HG02885 (cell line): ENCODE results near the gene MMP27.
A peak's percentile ranks its signal among the peaks of the same experiment; 100 is the strongest.
"Not testable (repeated sequence)": the region's sequence is repeated elsewhere in the genome, so short reads cannot be mapped to it uniquely, and the experiment has no call there.

Experiments used
- ATAC-seq: cut with Tn5 transposase; IDR thresholded peaks from one replicate; pipeline ENCODE4 v1.9.1; 2021; ENCODE audit warnings: mild to moderate bottlenecking; ENCODE audit not compliant: unreplicated experiment, poor library complexity

Gene MMP27, protein sequence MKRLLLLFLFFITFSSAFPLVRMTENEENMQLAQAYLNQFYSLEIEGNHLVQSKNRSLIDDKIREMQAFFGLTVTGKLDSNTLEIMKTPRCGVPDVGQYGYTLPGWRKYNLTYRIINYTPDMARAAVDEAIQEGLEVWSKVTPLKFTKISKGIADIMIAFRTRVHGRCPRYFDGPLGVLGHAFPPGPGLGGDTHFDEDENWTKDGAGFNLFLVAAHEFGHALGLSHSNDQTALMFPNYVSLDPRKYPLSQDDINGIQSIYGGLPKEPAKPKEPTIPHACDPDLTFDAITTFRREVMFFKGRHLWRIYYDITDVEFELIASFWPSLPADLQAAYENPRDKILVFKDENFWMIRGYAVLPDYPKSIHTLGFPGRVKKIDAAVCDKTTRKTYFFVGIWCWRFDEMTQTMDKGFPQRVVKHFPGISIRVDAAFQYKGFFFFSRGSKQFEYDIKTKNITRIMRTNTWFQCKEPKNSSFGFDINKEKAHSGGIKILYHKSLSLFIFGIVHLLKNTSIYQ

DNA sequence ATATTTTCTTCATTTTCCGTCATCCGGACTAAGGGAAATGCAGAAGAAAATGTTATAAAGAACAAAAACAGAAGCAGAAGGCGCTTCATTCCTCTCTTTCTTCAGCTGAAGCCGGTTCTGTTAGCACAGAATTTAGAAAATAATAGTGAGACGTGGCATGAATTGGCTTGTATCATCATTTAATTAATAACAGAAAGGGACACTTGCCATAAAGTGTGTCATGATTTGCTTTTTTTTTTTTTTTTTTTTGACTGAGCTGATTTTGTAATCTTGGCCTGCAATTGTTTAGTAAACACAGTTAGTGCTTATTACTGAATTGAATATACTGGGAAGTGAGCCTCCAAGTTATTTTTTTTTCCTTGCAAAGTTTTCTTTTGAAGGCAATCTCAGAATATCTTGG, at the start of gene MMP27:
Gene MMP27, minus strand, starts transcription at position 144 of the 400 bp plus-strand sequence. Its CDS starts 55 bp downstream, at position 89.
- no peak for ATAC-seq

DNA sequence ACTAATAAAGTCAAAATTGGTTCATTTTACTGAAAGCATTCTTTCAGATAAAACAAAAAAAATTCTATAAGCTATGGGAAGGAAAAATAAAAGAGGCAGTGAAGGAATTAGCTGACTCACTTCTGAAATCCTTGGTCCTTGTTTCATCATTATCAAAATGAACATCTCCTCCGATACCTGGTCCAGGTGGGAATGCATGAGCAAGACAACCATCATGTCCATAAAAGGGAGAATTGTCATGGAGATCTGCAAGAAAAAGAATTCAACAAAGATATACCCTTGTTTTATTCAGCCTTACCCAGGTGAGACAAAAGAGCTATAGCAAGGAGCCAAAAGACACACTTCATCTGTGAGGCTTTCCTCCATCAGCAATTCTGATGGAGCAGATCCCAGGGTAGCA, 47.7 kb upstream of the MMP27 start:
- no peak for ATAC-seq

DNA sequence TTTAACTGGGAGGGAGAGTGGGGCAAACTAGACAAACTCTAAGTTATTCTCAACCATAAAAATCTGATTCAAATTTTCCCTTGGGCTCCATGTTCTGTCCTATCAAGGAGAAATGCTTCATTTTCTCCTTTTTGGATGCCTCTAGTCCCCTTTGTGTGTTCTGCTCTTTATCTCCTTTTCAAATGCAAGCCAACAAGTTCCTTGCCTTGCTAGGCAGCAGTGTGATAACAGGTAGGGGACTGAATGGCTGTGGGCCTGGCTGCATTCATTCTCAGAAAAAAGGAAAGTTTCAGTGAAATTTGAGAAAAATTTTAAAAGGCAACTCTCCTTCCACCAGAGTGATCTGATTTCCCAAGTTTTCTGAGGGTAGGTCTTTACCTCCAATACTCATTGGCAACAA, 46.1 kb upstream of the MMP27 start:
- ATAC-seq = no peak

DNA sequence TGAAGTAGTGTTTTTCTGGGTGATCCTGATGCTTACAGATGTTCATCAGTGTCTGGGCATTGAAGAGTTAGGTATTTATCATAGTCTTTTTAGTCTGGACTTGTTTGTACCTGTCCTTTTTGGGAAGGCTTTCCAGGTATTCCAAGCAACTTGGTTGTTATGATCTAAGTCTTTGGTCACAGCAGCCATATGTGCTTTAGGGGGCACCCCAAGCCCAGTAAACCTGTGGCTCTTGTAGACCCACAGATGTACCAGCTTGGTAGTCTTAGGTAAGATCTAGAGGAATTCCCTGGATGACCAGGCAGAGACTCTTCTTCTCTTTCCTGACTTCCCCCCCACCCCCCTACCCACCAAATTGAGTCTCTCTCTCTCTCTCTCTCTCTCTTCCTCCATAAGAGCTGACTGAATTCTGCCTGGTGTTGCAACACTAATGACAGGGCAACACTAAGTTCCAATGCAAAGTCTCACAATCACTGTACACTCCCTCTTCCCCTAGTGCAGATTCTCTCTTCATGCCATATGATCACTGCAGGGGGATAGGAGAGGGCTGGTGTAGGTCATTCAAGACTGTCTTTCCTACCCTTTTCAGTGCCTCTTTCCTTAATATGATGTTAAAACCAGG, 43.6 kb upstream of the MMP27 start:
- ATAC-seq = no peak

DNA sequence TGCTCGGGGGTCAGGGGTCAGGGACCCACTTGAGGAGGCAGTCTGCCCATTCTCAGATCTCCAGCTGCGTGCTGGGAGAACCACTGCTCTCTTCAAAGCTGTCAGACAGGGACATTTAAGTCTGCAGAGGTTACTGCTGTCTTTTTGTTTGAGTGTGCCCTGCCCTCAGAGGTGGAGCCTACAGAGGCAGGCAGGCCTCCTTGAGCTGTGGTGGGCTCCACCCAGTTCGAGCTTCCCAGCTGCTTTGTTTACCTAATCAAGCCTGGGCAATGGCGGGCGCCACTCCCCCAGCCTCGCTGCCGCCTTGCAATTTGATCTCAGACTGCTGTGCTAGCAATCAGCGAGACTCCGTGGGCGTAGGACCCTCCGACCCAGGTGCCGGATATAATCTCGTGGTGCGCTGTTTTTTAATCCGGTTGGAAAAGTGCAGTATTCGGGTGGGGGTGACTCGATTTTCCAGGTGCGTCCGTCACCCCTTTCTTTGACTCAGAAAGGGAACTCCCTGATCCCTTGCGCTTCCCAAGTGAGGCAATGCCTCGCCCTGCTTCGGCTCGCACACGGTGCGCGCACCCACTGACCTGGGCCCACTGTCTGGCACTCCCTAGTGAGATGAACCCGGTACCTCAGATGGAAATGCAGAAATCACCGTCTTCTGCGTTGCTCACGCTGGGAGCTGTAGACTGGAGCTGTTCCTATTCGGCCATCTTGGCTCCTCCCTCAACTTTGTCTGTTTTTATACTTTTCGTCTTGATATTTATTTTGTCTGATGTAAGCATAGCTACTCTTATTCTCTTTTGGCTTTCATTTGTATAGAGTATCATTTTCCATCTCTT, 41.4 kb upstream of the MMP27 start:
- ATAC-seq = not testable (repeated sequence)

DNA sequence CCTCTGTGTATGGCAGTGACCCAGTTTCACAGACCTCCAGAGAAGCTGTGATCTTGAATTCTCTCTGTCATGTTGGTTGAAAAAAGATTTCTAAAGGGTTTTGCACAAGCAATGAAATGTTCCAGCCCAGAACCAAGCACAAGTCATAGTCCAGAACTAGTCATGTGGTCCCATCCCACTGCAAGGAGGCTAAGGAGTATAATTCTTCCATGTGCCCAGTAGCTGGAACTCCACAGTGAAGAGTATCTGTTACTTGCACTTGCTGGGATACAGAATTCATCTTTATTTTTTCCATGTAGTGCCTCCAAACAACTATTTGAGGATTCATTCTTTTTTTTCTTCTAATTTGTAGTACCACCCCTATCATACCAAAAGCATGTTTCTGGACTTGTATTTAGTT, 29.1 kb upstream of the MMP27 start:
- no peak for ATAC-seq

DNA sequence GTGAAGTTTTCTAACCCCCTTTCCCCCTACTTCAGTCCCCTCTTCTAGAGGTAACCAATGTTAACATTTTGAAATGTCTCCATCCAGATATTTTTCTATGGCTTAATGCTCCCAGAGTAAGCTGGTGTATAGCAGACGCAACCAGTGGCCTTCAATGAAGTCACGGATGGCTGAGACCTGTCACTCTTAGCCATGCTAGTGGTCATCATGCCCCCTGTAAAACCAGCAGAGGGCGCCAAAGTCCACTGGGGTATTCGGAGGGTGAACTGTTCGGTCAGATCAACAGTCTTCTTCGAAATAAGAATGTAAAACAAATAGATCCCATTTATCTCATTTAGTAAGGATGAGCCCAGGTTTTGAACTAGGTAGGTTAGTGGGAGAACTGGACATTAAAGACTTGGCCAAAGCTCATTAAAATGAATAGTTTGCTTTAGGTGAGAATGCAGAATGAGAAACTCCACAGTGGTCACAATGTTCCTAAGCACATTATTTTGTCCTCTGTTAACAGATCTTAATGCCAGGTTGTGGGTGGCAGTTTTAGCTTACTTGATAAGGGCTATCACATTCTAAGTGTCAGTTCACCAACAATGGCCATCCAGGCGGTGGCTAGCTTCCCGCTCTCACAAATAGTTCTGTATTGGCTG, 27.8 kb upstream of the MMP27 start:
- ATAC-seq = peak; percentile 95

DNA sequence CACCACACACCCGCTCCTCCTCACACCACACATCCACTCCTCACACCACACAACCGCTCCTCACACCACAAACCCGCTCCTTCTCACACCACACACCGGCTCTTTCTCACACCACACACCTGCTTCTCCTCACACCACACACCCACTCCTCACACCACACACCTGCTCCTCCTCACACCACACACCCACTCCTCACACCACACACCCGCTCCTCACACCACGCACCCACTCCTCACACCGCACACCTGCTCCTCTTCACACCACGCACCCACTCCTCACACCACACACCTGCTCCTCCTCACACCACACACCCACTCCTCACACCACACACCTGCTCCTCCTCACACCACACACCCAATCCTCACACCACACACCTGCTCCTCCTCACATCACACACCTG, 25.4 kb upstream of the MMP27 start:
- not testable (repeated sequence) for ATAC-seq

DNA sequence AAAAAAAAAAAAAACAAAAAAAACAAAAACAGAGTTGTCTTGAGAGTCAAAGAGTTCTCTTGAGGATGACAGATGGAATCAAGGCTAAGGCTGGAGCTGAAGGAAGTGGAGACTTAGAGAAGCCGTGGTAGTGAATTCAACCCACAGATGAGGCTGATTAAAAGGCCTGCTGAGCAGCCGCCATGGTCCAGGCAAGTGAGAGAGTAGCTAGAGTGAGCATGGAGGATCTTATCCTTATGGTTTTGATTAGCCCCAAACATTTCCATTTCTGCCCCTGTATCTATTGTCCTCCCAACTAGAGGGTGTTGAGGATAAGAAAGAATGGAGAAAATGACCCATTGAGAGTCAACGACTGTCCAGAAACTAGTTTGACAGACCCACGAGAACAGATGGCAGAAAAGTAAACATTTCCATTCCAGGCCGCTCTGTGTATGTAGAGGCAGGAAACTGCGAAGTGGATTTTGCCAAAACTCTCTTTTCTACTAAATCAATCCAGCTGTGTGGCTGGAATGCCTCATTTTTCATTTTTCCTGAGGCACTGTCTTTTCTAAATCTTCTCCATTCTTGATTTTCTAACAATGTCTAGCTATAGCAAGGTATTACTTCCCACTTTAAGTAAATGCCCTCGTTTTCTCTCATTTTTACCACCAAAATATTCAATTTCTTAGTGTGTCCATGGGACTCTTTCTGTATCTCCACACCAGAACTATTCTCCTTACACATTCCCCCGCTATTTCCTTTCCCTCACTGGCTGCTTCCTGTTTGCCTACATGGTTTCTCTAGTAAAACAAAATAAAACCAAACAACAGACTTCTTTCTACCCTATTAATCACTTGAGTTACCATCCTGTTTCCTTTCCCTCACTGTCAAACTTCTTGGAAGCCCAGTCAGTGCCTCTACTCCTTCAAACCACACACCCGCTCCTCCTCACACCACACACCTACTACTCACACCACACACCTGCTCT, 24.6 kb upstream of the MMP27 start:
- ATAC-seq = no peak

DNA sequence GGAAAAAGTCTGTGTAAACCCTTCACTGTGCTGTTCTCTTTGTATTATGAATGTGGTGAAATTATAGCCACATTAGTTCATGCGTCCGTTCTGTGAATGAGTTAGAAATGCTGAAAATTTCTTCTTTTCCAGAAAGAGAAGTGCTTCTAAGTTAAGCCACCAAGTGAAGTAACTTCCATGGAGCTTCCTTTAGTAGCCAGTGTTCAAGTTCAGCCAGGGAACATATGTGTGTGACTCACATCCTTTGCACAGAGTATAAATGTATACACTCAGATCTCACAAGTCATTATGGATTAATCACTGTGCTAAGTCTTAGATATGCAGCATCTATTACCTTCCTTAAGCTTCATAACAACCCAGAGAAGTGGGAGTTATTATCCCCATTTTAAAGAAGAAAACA, 22.3 kb upstream of the MMP27 start:
- no peak for ATAC-seq

DNA sequence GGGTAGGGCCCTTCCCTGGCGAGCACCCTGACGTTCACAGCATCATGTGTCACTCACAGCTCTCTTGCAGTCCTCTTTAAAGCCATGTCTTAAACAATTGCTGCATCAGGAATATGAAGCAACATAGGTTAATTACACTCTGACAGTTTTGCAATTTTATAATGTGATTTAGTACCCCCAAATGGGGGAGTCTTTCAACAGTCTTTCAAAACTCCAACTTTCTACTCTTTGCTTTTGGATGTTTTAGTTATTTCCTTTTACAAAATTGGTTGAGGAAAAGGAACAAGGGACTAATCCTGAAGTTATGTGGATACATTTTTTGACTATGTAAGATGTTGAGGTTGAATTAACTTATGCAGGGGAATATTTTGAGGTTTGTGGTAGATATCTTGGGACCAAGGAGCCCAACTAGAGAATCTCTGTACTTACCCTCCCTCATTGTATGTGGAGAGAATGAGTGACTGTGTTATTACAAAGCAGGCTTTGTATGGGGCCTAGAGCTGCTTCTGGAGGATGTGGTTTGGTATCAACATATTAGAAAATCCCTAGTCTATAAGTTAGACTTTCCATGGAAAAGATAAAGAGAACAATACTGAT, 19.4 kb upstream of the MMP27 start, which contains the start of gene MMP8:
Gene MMP8, minus strand, starts transcription at position 51 of the 597 bp plus-strand sequence. CDS start 99 bp downstream, outside the sequence.
- no peak for ATAC-seq

DNA sequence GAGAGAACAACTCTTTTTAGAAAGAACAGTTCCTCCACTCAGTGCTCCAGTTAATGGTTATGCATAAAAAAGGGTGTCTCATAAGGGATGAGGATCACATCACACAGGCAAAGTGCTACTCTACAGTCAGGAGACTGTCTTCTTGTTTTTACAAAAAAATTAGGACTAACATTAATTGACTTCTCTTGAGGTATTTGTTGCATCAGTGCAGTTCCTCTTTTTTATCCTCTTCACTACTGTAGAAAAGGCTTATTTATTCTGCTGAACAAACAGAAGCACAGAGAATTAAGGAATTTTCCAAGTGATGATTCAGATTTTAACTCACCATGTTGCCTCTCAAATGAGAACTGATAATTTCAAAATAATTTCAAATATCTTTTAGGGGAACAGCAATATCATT, 17.3 kb upstream of the MMP27 start:
- ATAC-seq = no peak

DNA sequence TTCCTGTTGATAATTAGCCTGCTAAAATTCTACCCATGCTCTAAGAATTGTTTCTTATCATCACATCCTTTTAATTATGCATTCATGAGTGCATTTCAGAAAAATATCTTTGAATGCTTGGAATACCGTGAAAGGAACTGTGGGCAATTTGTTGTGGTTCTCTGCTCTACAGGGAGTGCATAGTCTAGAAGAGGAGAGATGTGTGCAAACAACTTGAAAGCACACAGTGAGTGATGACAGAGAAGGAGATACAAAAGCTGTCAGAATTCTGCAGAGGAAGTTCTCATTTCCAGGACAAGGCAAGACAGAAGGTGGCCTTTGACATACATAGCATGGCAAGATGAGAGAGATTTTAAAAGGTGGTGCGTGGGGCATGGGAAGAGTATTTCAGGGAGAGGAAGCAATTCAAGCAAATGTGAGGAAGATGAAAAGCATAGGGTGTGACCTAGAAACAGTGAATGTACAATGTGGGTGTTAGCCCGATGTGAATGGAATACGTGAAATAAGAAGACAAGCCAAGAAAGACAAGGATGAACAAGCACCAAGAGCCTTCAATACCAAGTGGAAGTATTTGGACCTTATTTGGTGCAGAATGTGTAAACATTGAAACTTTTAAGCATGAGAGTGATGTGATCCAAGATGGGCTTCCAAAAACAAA, 14.2 kb upstream of the MMP27 start:
- ATAC-seq = no peak

DNA sequence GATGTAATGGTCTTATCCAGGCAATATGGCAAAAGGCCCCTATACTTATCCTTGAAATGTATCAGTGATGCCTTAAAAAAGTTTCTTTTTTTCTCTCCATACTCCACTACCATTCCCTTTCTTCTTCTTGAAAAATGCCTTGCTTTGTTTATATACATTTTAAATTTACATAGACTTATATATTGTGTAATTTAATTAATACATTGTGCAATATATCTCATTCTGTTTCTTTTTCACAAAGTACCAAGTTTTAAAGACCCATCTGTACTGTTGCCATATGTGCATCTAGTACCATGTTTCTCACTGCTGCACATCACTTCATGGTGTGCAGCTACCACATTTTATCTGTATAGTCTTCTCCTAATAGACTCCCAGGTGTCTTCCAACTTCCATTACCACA, 11.7 kb upstream of the MMP27 start:
- no peak for ATAC-seq

DNA sequence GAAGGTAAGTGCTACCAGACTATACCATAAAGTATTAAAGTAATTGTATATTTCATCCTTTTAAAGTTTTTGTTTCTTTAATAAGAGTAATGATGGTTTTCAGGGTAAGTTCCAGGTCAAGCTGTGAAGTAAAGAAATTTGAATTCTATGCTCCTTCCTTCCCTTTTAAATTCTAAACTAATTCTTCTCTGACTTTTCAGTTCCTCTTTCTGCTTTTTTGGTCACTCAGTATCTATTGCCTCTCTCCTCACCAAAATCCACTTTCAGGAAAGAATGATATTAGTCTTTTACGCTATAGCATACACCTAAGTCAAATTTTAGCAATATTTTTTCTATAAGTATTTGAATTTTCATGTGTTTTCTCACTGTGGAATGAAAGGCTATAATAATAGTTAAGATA, 11.0 kb upstream of the MMP27 start:
- peak; percentile 86 for ATAC-seq

DNA sequence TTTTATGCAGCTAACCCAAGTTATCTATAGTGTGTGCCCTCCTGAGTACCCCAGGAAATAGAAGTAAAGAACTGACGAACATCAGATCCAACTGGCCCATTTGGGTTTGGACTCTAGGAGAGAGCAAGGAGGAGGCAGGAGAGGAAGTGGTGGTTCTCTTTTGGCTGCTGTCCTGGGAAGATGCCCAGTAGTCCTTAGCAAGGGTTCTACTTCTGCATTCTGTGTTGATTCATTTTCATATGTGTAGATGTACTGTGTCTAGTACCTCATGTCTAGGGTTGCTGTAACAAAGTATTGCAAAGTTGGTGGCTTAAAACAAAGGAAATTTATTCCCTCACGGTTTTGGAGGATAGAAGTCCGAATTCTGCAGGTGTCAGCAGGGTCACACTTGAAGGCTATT, 6.6 kb upstream of the MMP27 start:
- no peak for ATAC-seq

DNA sequence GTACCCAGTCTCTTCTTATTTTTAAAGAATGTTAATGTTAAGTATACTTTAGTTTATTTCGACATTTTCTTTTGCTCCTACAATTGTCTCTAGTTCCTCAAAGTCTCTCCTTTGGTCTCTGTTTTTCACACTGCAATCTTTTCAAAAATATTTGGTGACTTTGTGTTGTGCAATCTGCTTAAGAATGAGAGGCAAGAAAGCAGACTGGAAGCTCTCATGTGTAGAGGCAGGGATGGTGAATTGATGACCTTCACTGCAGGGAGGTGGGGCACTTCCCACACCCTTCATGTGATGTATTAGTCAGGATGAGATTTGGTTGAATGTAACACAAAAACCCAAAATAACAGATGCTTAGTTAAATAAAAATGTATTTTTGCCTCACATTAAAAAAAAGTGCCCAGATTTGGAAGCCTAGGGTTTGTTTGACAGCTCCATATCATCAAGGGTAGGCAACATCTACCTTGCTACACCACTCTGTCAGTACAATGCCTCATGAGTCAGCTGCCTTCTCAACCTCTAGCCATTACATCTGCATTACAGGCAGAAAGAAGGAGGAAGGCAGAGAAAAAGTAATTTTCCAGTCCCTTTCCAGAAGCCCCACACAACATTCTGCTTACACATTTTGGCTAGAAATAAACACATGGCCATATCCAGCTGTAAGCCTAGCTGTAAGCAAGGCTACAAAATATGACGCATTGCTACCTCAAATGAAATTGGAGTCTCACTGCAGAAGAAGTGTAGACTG, 3.8 kb upstream of the MMP27 start:
- ATAC-seq = no peak

DNA sequence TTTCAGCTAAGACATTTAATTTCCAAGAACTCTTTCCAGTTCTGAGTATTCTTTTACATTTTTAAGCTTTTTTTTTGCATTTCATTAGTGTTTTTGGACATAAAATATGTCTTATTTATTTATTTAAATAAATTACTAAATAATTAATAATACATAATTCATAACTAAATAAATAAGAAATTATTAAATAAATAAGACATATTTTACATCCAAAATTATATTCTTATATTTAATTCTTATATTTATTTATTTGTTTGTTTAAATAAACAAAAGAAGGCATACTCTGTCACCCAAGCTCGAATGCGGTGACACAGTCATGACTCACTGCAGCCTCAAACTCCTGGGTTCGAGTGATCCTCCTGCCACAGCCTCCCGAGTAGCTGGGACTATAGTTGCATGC, 3.1 kb upstream of the MMP27 start:
- no peak for ATAC-seq
